ENCODE results near the gene DPP6. TPM values are rescaled to one million over a fixed set of nuclear protein-coding genes. Genes with fewer than 3 reads are reported as not detected.

Gene DPP6
- total and polyA plus RNA-seq, 2 of the 8 experiments (the other 6 are each of a cell fraction or from before 2014, with no cell fraction given): 4.7 to 6.8 TPM

GRCh38 chr7:154794147-154794780 lies 742.1 kb downstream of the DPP6 start (continued):
- no peak for TF ChIP-seq KDM1A (IDR thresholded peaks at IDR 0.05; ENCODE audit: borderline replicate concordance, low read length)
- 0 out of 2 replicates have a peak, but pooled peaks have one; percentile 50 for TF ChIP-seq YY1 (IDR thresholded peaks at IDR 0.05; ENCODE audit: low read depth, low read length)
- no peak for TF ChIP-seq TEAD4 (IDR thresholded peaks at IDR 0.05; ENCODE audit: low read depth, low read length)
- peak; percentile 48; the same call in 1 of the 2 replicates for TF ChIP-seq E2F6 (IDR thresholded peaks at IDR 0.05)
